Measurements from ENCODE around the gene JMJD7.

The JMJD7 gene

GRCh38 chr15:41881550-41881919 is 53.6 kb downstream of the JMJD7 start:
- no peak for ATAC-seq
- TF ChIP-seq CSRNP3 (CRISPR knock-in tag; IDR thresholded peaks at IDR 0.05) (no peak), ZFP30 (CRISPR knock-in tag; IDR thresholded peaks at IDR 0.05) (no peak), CSDC2 (CRISPR knock-in tag; IDR thresholded peaks at IDR 0.05) (no peak), PPARA (CRISPR knock-in tag; IDR thresholded peaks at IDR 0.05; ENCODE audit: borderline replicate concordance) (no peak), GLIS3 (CRISPR knock-in tag; IDR thresholded peaks at IDR 0.05) (no peak), POU6F1 (CRISPR knock-in tag; IDR thresholded peaks at IDR 0.05; ENCODE audit: borderline replicate concordance, low read depth) (no peak), PATZ1 (CRISPR knock-in tag; IDR thresholded peaks at IDR 0.05; ENCODE audit: borderline replicate concordance) (no peak), BACH2 (CRISPR knock-in tag; IDR thresholded peaks at IDR 0.05; ENCODE audit: borderline replicate concordance) (no peak), ESRRG (CRISPR knock-in tag; IDR thresholded peaks at IDR 0.05) (no peak), ZNF8 (CRISPR knock-in tag; IDR thresholded peaks at IDR 0.05) (no peak), TSHZ2 (CRISPR knock-in tag; IDR thresholded peaks at IDR 0.05) (no peak), ISL1 (CRISPR knock-in tag; IDR thresholded peaks at IDR 0.05) (no peak), TCF4 (CRISPR knock-in tag; IDR thresholded peaks at IDR 0.05; ENCODE audit: borderline replicate concordance) (no peak), ZNF70 (CRISPR knock-in tag; IDR thresholded peaks at IDR 0.05) (no peak)

GRCh38 chr15:41881920-41882688 is 54.2 kb downstream of the JMJD7 start:
- TF ChIP-seq ISL1 (CRISPR knock-in tag; IDR thresholded peaks at IDR 0.05), result no peak
- TF ChIP-seq TOX (CRISPR knock-in tag; IDR thresholded peaks at IDR 0.05; ENCODE audit: borderline replicate concordance), result no peak
- no peak for TF ChIP-seq CREB5 (CRISPR knock-in tag; IDR thresholded peaks at IDR 0.05; ENCODE audit: low read depth)
- no peak for TF ChIP-seq ARNTL (CRISPR knock-in tag; IDR thresholded peaks at IDR 0.05; ENCODE audit: borderline replicate concordance, low read depth)
- TF ChIP-seq RARB (CRISPR knock-in tag; IDR thresholded peaks at IDR 0.05), result no peak
- no peak for TF ChIP-seq ESRRG (CRISPR knock-in tag; IDR thresholded peaks at IDR 0.05)
- no peak for TF ChIP-seq ZNF70 (CRISPR knock-in tag; IDR thresholded peaks at IDR 0.05)
- no peak for TF ChIP-seq GLIS3 (CRISPR knock-in tag; IDR thresholded peaks at IDR 0.05)
- no peak for TF ChIP-seq ZNF565 (CRISPR knock-in tag; conservative IDR thresholded peaks at IDR 0.05; ENCODE audit: low read depth)
- TF ChIP-seq CSRNP3 (CRISPR knock-in tag; IDR thresholded peaks at IDR 0.05), result no peak
- TF ChIP-seq OSR1 (CRISPR knock-in tag; IDR thresholded peaks at IDR 0.05), result no peak
- no peak for TF ChIP-seq TSHZ2 (CRISPR knock-in tag; IDR thresholded peaks at IDR 0.05)
- no peak for TF ChIP-seq BACH2 (CRISPR knock-in tag; IDR thresholded peaks at IDR 0.05; ENCODE audit: borderline replicate concordance)
- TF ChIP-seq ZFP3 (CRISPR knock-in tag; IDR thresholded peaks at IDR 0.05), result no peak
- no peak for TF ChIP-seq CSDC2 (CRISPR knock-in tag; IDR thresholded peaks at IDR 0.05)
- TF ChIP-seq ZNF8 (CRISPR knock-in tag; IDR thresholded peaks at IDR 0.05), result no peak
- no peak for TF ChIP-seq ZC3H10 (CRISPR knock-in tag; IDR thresholded peaks at IDR 0.05)
- TF ChIP-seq TCF4 (CRISPR knock-in tag; IDR thresholded peaks at IDR 0.05; ENCODE audit: borderline replicate concordance), result no peak
- no peak for TF ChIP-seq SNAI2 (CRISPR knock-in tag; IDR thresholded peaks at IDR 0.05)
- TF ChIP-seq POU6F1 (CRISPR knock-in tag; IDR thresholded peaks at IDR 0.05; ENCODE audit: borderline replicate concordance, low read depth), result no peak
- no peak for ATAC-seq
